ENCODE measurements around the gene KRTAP12-1. TPM values are rescaled to one million over a fixed set of nuclear protein-coding genes. Genes with fewer than 3 reads are reported as not detected.

The KRTAP12-1 gene
- total and polyA plus RNA-seq, 2 donors (not counting 3 experiments of a cell fraction or from before 2014, with no cell fraction given) = not detected

DNA sequence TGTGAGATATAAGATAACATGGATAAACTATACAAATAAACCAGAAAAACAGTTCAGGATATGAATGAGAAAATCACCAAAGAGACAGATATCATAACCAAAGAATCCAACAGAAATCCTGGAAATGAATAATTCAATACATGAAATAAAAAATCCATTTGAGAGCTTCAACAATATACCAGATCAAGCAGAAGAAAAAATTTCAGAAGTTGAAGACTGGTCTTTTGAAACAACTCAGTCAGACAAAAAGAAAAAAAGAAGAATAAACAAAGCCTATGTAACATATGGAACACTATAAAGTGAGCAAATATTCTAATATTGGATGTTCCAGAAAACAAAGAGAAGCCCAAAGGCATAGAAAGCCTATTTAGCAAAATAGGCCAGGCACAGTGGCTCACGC is 10.1 kb downstream of the KRTAP12-1 start:
- H3K9me1 ChIP-seq (replicated peaks; ENCODE audit: control insufficient read depth, extremely low read depth, insufficient read depth, low read length) = no peaks in the 10 kb centered on the region
- H4K20me1 ChIP-seq (replicated peaks; ENCODE audit: control insufficient read depth, extremely low read depth, insufficient read depth, low read length) = no peaks in the 10 kb centered on the region
- FAIRE-seq (no peak), DNase-seq (ENCODE audit: low read depth, low spot score) (no peak)
- no peak overlapping the region for H3K27ac ChIP-seq (ENCODE audit: insufficient read depth, low read depth, low read length)
- dilution Hi-C loops (cut with MboI; ENCODE audit: extremely low pct_ligation_motif_present, low sequenced_read_pairs) (no loop called here), intact Hi-C loops (cut with micrococcal nuclease) (no loop called here)
- H3K36me3 ChIP-seq (ENCODE audit: control insufficient read depth in 2 of 2, extremely low read depth in 1 of 2, insufficient read depth in 2 of 2, low read length in 2 of 2) = no peaks in the 10 kb centered on the region
- ChIA-PET CTCF (interaction anchor here (1.4 kb wide), 1 partner anchor 16 kb away, joined by 3 read pairs; no protein-coding TSS in a partner anchor), POLR2A (no interaction called here)
- no TSS peak for BruUV-seq (replicated peaks)
- no peak overlapping the region for H3K4me3 ChIP-seq (replicated peaks in 1 of 3; ENCODE audit: insufficient read depth in 1 of 3, low read depth in 1 of 3, low read length in 3 of 3)
- no peak for TF ChIP-seq FOS (IDR thresholded peaks at IDR 0.05; ENCODE audit: borderline replicate concordance, insufficient read depth, low read length)
- TF ChIP-seq, protein P1, sequence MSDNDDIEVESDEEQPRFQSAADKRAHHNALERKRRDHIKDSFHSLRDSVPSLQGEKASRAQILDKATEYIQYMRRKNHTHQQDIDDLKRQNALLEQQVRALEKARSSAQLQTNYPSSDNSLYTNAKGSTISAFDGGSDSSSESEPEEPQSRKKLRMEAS (IDR thresholded peaks at IDR 0.05; ENCODE audit: insufficient read depth, insufficient read length) = no peak
- no peak for TF ChIP-seq POLR2A (IDR thresholded peaks at IDR 0.05; ENCODE audit: low read depth, low read length)
- no peak for TF ChIP-seq GATA2 (IDR thresholded peaks at IDR 0.05; ENCODE audit: insufficient read depth, insufficient read length, low read depth, low read length)
- no peak for TF ChIP-seq POLR2AphosphoS5 (IDR thresholded peaks at IDR 0.05; ENCODE audit: insufficient read depth, low read depth, low read length)
- TF ChIP-seq EZH2 (IDR thresholded peaks at IDR 0.05; ENCODE audit: borderline replicate concordance, low read depth, low read length, severe bottlenecking) = no peak
- TF ChIP-seq MYC (IDR thresholded peaks at IDR 0.05; ENCODE audit: low read depth, low read length) = no peak
- TF ChIP-seq JUN (IDR thresholded peaks at IDR 0.05; ENCODE audit: borderline replicate concordance, insufficient read depth, insufficient read length, low read depth) = no peak
- TF ChIP-seq, protein P2, sequence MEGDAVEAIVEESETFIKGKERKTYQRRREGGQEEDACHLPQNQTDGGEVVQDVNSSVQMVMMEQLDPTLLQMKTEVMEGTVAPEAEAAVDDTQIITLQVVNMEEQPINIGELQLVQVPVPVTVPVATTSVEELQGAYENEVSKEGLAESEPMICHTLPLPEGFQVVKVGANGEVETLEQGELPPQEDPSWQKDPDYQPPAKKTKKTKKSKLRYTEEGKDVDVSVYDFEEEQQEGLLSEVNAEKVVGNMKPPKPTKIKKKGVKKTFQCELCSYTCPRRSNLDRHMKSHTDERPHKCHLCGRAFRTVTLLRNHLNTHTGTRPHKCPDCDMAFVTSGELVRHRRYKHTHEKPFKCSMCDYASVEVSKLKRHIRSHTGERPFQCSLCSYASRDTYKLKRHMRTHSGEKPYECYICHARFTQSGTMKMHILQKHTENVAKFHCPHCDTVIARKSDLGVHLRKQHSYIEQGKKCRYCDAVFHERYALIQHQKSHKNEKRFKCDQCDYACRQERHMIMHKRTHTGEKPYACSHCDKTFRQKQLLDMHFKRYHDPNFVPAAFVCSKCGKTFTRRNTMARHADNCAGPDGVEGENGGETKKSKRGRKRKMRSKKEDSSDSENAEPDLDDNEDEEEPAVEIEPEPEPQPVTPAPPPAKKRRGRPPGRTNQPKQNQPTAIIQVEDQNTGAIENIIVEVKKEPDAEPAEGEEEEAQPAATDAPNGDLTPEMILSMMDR (IDR thresholded peaks at IDR 0.05; ENCODE audit: extremely low read depth in 1 of 2, insufficient read depth in 1 of 2, low read depth in 1 of 2, low read length in 2 of 2) = no peak
- H3K4me2 ChIP-seq (ENCODE audit: insufficient read depth, low read length) = no peak overlapping the region
- no peak overlapping the region for H3K9ac ChIP-seq (replicated peaks; ENCODE audit: extremely low read depth, insufficient read depth, low read length)
- no peaks in the 10 kb centered on the region for H3K9me3 ChIP-seq (replicated peaks; ENCODE audit: control insufficient read depth, insufficient read depth, low read length)
- H3K27me3 ChIP-seq (ENCODE audit: control insufficient read depth in 2 of 2, insufficient read depth in 2 of 2, low read length in 2 of 2) = peaks cover 1 to 4% of the 10 kb centered on the region in 2 experiments
- no peaks in the 10 kb centered on the region for H3K79me2 ChIP-seq (ENCODE audit: control insufficient read depth, insufficient read depth, low read length)
- no peaks in the 10 kb centered on the region for H3K4me1 ChIP-seq (ENCODE audit: control insufficient read depth, extremely low read depth, insufficient read depth, low read length)
- H2AFZ ChIP-seq (ENCODE audit: low read depth, low read length) = no peak overlapping the region
